BJ (cell line): ENCODE measurements around the gene TMEM198. TPM values are rescaled to one million over a fixed set of nuclear protein-coding genes. Genes with fewer than 3 reads are reported as not detected.

Source experiments
- CTCF ChIA-PET: fragments of 350-600 bp; formaldehyde crosslinking; extraction: SDS; loops from one replicate; lab custom pipeline; 2021; ENCODE audit warnings: antibody characterized with exemption, inconsistent platforms; lab: Yijun Ruan, JAX
- POLR2A ChIA-PET: fragments of 300-600 bp; sonication (Branson Sonifier 250); formaldehyde crosslinking; extraction: SDS; loops from one replicate; lab custom pipeline; 2021; ENCODE audit warnings: antibody characterized with exemption; lab: Charles Lee
- DNase-seq: peaks from one replicate; pipeline ENCODE4 v3.0.0-alpha.2; 2011; ENCODE audit warnings: low read depth
- H3K27me3 ChIP-seq: 2 replicates; pipeline ENCODE4 v1.6.0; 2011; ENCODE audit warnings: low read length; ENCODE audit not compliant: control insufficient read depth, insufficient read depth
- H3K36me3 ChIP-seq: 2 replicates; pipeline ENCODE4 v1.5.1; 2011; ENCODE audit warnings: low read length; ENCODE audit not compliant: control insufficient read depth, insufficient read depth
- H3K4me3 ChIP-seq: 2 replicates; pipeline ENCODE4 v1.5.1; 2011; ENCODE audit warnings: low read depth, mild to moderate bottlenecking, control low read depth, low read length
- polyA plus RNA-seq: library from polyadenylated mRNA; depleted of rRNA; stranded (reverse); fragments of >200 nt; gene quantifications from 2 replicates; pipeline ENCODE4 v1.2.3, GENCODE V29; 2011
- TF ChIP-seq, protein P1 (sequence below): IDR thresholded peaks from 2 replicates; pipeline ENCODE4 v1.5.1; 2011; ENCODE audit warnings: low read depth, mild to moderate bottlenecking, control low read depth, inconsistent platforms, low read length, moderate library complexity; ENCODE audit not compliant: insufficient read depth

TMEM198 gene
- polyA plus RNA-seq, 1 experiment = 4.0 TPM

DNA sequence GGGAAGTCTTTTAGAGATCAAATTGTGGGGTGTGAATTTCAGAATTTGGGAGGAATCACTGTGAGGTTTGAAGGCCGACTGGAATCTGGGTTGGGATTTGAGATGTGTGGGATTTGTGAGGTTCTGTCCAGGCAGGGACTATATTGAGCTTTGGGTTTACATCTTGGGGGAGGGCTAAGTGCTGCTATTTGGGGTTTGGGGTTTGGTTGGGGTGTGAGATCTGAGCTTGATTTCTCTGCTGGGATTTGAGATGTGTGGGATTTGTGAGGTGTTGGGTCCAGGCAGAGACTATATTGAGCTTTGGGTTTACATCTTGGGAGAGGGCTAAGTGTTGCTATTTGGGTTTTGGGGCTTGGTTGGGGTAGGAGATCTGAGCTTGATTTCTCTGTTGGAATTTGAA, 44.3 kb upstream of the TMEM198 start:
- CTCF ChIA-PET = interaction anchor here (0.7 to 42.0 kb wide), 9 partner anchors 9 to 129 kb away, joined by 3 to 872 read pairs (median 7); partner anchors contain the start of genes ASIC4, CHPF and TMEM198
- DNase-seq = no peak
- POLR2A ChIA-PET = no interaction called here
- peaks cover 12% of the 10 kb centered on the region for H3K36me3 ChIP-seq
- H3K4me3 ChIP-seq = peak overlapping the region; percentile 90
- H3K27me3 ChIP-seq = no peaks in the 10 kb centered on the region
- TF ChIP-seq, protein P1, sequence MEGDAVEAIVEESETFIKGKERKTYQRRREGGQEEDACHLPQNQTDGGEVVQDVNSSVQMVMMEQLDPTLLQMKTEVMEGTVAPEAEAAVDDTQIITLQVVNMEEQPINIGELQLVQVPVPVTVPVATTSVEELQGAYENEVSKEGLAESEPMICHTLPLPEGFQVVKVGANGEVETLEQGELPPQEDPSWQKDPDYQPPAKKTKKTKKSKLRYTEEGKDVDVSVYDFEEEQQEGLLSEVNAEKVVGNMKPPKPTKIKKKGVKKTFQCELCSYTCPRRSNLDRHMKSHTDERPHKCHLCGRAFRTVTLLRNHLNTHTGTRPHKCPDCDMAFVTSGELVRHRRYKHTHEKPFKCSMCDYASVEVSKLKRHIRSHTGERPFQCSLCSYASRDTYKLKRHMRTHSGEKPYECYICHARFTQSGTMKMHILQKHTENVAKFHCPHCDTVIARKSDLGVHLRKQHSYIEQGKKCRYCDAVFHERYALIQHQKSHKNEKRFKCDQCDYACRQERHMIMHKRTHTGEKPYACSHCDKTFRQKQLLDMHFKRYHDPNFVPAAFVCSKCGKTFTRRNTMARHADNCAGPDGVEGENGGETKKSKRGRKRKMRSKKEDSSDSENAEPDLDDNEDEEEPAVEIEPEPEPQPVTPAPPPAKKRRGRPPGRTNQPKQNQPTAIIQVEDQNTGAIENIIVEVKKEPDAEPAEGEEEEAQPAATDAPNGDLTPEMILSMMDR = no peak

DNA sequence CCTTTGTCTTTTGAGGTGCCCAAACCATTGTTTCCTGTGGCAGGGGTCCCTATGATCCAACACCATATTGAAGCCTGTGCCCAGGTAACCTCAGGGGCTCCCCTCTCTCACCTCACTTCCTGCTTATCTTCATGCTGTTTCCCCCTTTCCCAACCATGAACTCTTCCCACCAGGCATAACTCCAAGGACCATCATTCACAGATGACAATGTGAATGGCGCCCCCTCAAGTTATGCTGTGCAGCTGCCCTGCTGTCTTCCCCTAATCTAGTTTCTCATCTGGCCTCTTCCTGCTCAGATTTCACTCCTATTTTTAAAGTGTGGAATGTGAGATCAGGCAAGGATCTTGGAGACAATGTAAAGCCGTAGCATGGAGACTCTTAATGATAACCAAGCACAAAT, 43.7 kb upstream of the TMEM198 start:
- no peaks in the 10 kb centered on the region for H3K27me3 ChIP-seq
- CTCF ChIA-PET = interaction anchor here (0.6 to 42.0 kb wide), 8 partner anchors 8 to 112 kb away, joined by 3 to 872 read pairs (median 6); partner anchors contain the start of genes ASIC4, CHPF, DNPEP and TMEM198
- no peak for DNase-seq
- TF ChIP-seq, protein P1 = peak; percentile 54
- peak overlapping the region; percentile 90; the same call in 1 of the 2 replicates for H3K4me3 ChIP-seq
- H3K36me3 ChIP-seq = peaks cover 17% of the 10 kb centered on the region
- POLR2A ChIA-PET = interaction anchor here (0.6 kb wide), 1 partner anchor 51 kb away, joined by 26 read pairs; no protein-coding TSS in a partner anchor

DNA sequence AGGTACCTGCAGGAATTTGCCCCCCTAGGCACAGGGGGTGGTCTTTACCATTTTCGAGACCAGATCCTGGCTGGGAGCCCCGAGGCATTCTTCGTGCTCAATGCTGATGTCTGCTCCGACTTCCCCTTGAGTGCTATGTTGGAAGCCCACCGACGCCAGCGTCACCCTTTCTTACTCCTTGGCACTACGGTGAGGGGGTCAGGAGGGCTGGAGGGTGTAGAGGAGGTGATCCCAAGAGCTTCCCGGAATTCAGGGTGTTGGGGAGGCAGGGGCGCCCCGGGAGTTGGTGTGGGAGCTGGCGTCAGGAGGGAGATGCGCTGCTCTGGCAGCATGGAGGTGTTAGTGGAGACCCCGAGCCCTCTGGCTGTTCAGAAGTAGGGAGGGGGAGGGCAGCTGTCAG, 42.0 kb upstream of the TMEM198 start:
- ChIA-PET CTCF (interaction anchor here (8.4 to 42.0 kb wide), 2 partner anchors 6 to 27 kb away, joined by 83 to 872 read pairs; partner anchors contain the start of genes ASIC4, CHPF and TMEM198), POLR2A (no interaction called here)
- no peak for DNase-seq
- TF ChIP-seq, protein P1 = no peak
- Histone ChIP-seq H3K27me3 (no peaks in the 10 kb centered on the region), H3K4me3 (no peak overlapping the region), H3K36me3 (peaks cover 26% of the 10 kb centered on the region)

DNA sequence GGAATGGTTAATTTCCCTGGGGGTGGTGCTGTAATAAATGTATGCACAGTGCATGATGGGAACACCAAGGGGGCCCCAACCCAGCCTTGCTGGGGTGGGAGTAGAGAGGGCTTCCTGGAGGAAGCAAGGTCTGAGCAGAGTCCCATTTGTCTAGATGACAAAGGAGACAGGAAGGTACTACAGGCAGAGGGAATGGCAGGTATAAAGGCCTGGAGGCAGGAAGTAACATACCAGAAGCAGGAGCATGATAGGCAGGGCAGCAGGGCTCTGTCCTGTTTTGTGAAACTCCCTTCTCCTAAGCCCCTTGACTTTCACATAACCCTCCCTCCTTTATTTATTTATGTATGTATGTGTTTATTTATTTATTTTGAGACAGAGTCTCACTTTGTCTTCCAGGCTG, 41.2 kb upstream of the TMEM198 start:
- H3K36me3 ChIP-seq = peaks cover 28% of the 10 kb centered on the region
- H3K4me3 ChIP-seq = no peak overlapping the region
- no peaks in the 10 kb centered on the region for H3K27me3 ChIP-seq
- DNase-seq = no peak
- POLR2A ChIA-PET = no interaction called here
- TF ChIP-seq, protein P1 = no peak
- CTCF ChIA-PET = interaction anchor here (42.0 kb wide), 1 partner anchor 26 kb away, joined by 872 read pairs; the partner anchor contains the start of genes ASIC4, CHPF and TMEM198

DNA sequence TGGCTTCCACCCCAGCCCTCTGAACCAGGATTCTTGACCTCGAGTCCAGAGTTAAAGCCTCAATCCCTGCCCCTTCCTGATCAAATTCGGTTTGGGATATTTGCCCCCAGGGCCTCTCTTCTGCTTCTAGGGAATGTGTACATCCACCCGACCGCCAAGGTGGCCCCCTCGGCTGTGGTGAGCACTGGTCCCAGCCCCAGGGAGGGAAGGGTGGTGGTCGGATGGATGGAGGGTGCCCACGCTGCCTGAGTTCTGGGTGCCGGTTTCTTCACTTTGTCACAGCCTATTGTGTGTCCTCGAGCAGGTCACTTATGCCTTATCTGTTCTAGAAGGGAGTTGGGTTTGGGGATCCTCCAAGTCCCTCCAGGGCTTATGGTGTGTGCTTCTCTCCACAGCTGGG, 38.2 kb upstream of the TMEM198 start:
- ChIA-PET POLR2A (no interaction called here), CTCF (interaction anchor here (5.0 to 42.0 kb wide), 2 partner anchors 8 to 23 kb away, joined by 83 to 872 read pairs; partner anchors contain the start of genes ASIC4, CHPF, GMPPA and TMEM198)
- TF ChIP-seq, protein P1 = no peak
- H3K36me3 ChIP-seq = peaks cover 28% of the 10 kb centered on the region
- H3K4me3 ChIP-seq = no peak overlapping the region
- 0 out of 2 replicates have a peak, but pooled peaks cover 1% of the 10 kb centered on the region for H3K27me3 ChIP-seq
- DNase-seq = no peak
